NCI-H2081 (cell line): ENCODE measurements around the gene TTC9.

Experiments used
- DNase-seq, 2 experiments: peaks; one replicate each; lab custom pipeline; 2025; lab: John Stamatoyannopoulos, UW

Gene TTC9

GRCh38 chr14:70641548-70642302, at the start of gene TTC9:
TTC9 (plus strand) TSS chr14:70641916; CDS start chr14:70642130, 214 bp downstream.
- DNase-seq, result peak; percentile 34 to 70

GRCh38 chr14:70594461-70594860, 47.3 kb upstream of the TTC9 start:
- no peak for DNase-seq

GRCh38 chr14:70595443-70596185, 46.1 kb upstream of the TTC9 start:
- DNase-seq, result no peak

GRCh38 chr14:70597731-70598130, 44.0 kb upstream of the TTC9 start:
- no peak for DNase-seq

- DNase-seq, result no peak
Measured at GRCh38 chr14:70599345-70599744, 42.4 kb upstream of the TTC9 start.

- DNase-seq, result peak; percentile 93 to 95
Measured at GRCh38 chr14:70600382-70601157, 41.1 kb upstream of the TTC9 start, which contains the start of gene MED6. MED6 (minus strand) TSS chr14:70600655; CDS start chr14:70600637, 18 bp downstream.

- no peak for DNase-seq
Measured at GRCh38 chr14:70601162-70601561, 40.6 kb upstream of the TTC9 start.

GRCh38 chr14:70602254-70602653, 39.5 kb upstream of the TTC9 start:
- DNase-seq, result no peak

GRCh38 chr14:70611216-70611615, 30.5 kb upstream of the TTC9 start:
- DNase-seq, result no peak

GRCh38 chr14:70616646-70617045, 25.1 kb upstream of the TTC9 start:
- no peak for DNase-seq

GRCh38 chr14:70618314-70618713, 23.4 kb upstream of the TTC9 start:
- DNase-seq, result no peak

- DNase-seq, result no peak
Measured at GRCh38 chr14:70619708-70620107, 22.0 kb upstream of the TTC9 start.

- DNase-seq, result peak; percentile 29 to 57
Measured at GRCh38 chr14:70622111-70622712, 19.5 kb upstream of the TTC9 start.

GRCh38 chr14:70624972-70625371, 16.7 kb upstream of the TTC9 start:
- no peak for DNase-seq

GRCh38 chr14:70631948-70632347, 9.8 kb upstream of the TTC9 start:
- no peak for DNase-seq

GRCh38 chr14:70635971-70636595, 5.6 kb upstream of the TTC9 start:
- no peak for DNase-seq

- no peak for DNase-seq
Measured at GRCh38 chr14:70638416-70638815, 3.3 kb upstream of the TTC9 start.

- DNase-seq, result peak; percentile 41 to 70
Measured at GRCh38 chr14:70640938-70641547, 673 bp upstream of the TTC9 start.

- DNase-seq, result peak in 1 of 2 experiments; percentile 53
Measured at GRCh38 chr14:70642303-70643235, 853 bp downstream of the TTC9 start.

- no peak for DNase-seq
Measured at GRCh38 chr14:70643967-70644366, 2.3 kb downstream of the TTC9 start.
